Right kidney (tissue), 1 donor: ENCODE results near the gene LY9.

Experiments
- DNase-seq: peaks from one replicate; pipeline ENCODE4 v3.0.0-alpha.2; 2016

The LY9 gene

DNA sequence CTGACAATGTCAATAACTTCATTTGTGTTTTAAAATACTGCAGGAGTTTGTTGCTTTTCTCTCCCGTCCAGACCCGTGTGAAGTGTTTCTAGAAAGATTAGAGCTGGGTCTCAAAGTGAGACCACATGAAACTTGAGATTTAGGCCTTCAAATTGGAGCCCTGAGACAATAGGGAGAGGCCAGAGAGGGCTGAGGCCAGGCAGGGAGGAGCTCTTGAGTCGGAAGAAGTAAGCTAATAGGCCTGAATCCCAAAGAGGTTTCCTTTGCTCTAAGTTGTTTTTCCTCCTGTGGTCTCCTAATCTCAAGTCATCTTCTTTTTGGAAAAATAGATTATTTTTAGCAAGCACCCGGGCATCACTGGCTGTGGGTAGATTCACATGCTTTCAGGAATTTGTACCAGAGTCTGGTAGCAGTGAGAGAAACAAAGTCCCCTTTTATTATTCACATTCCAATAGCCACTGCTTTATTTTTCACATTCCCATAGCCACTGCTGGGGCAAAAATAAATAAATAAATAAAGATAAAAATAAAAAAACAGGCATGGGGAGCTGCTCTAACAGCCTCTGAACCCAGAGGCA lies 41.1 kb downstream of the LY9 start:
- no peak for DNase-seq

DNA sequence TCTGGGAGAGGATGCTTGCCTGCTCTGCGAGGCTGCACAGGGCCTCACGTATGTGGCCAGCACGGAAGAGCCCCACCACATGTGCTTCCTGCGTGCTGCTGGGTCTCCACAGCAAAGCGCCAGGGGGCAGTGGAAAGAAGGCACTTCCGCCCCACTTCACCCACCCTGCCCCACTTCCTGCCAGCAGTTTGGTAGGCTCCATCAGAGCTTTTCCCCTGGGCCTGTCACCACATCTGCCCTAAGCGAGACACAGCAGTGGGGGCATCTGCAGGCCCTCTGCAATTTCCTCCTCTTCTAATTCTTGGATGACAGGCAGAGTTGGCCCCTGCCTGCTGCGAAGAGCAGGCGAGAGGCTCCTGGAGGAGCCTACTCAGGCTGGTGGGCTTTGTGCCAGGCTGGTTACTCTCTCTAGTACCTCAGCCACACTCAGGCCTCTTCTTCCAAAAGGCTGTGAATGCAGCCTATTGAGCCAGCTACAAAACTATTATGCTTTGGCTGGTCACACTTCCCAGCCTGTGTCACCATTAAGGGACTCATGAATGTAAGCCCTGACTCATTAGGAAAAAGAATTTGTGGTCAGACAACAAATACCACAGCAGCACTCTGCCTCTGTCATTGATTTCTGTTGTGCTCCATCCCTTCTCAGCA lies 41.7 kb downstream of the LY9 start:
- no peak for DNase-seq

DNA sequence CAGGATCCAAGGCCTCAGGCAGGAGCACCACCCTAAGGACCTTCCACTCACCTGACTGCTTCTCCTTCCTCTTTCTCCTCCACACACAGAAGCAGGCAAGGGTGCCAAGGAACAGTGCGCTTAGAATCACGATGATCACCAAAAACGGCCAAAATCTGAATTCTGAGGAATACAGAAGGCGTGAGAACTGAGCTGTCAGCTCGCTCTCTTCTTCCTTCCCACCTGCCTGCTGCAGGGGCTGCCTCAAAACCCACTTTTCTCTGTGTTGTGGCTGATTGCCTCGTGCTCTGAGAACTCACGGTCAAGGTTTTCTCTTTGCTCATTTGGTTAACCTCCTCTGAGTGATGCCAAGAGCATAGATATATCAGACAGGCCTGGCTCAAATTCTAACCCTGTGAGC lies 42.9 kb downstream of the LY9 start:
- no peak for DNase-seq

DNA sequence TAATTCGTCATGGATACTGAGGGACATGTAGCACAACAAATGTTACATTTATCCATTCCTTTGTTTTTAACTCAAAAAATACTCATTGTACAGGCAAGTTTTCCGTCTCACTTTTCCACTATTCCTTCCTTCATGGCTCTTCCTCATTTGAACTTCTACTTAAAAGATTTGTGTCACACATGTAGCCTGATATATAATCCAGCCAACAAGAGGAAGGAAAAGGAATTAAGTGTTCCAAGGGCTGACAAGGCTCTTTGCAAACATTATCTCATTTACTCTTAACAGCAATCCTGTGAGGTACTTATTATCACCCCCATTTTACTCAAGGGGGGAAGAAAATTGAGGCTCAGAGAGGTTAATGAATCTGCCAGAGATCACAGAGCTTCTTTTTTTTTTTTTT lies 43.8 kb downstream of the LY9 start:
- DNase-seq: no peak

DNA sequence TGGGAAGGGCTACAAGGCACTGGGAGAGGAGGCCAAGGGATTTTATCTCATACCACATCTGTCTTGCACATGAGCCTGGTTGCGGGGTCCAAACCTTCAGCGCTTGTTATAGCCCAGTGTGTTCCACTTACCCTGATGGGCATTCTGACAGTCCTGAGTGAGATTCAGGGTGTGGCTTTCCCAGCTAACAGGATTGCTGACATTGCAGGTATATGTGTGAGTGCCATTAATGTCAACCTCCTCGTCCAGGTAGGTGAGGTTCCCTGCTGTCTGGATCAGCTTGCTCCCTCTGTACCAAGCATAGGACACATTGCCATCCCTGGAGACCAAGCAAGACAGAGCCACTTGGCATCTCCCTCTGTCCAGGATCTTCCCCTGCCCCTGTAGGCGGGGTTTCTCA lies 45.1 kb downstream of the LY9 start:
- DNase-seq: no peak

DNA sequence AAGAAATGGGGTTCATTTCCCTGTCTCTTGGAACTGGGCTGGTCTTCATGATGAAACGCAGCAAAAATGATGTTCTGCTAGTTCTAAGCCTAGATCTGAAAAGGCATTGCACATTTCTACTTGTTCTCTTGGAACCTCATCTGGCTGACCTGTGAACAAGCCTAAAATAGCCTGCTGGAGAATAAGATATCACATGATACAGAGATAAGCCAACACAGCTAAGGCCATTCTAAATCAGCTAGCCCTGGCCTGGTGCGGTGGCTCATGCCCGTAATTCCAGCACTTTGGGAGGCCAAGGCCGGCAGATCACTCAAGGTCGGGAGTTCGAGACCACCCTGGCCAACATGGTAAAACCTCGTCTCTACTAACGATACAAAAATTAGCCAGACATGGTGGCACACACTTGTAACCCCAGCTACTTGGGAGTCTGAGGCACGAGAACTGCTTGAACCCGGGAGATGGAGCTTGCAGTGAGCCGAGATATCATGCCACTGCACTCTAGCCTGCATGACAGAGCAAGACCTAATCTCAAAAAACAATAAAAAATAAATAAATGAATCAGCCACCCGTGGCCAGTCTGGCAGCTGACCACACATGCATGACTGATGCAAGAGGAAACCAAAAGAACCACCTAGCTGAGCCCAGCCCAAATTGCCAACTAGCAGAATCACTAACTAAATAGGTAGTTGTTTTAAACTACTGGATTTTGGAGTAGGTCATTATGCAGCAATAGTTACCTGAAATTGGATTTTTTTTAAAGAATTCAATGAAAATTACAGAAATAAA lies 48.7 kb downstream of the LY9 start:
- no peak for DNase-seq

DNA sequence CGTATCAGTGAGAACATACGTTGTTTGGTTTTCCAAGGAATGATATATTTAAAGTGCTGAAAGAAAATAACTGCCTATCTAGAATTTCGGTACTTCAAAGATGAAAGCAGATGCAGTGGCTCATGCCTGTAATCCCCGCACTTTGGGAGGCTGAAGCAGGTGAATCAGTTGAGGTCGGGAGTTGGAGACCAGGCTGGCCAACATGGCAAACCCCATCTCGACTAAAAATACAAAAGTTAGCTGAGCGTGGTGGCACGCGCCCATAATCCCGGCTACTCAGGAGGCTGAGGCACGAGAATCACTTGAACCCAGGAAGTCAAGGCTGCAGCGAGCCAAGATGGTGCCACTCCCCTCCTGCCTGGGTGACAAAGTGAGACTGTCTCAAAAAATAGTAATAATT lies 50.3 kb downstream of the LY9 start:
- DNase-seq: no peak

DNA sequence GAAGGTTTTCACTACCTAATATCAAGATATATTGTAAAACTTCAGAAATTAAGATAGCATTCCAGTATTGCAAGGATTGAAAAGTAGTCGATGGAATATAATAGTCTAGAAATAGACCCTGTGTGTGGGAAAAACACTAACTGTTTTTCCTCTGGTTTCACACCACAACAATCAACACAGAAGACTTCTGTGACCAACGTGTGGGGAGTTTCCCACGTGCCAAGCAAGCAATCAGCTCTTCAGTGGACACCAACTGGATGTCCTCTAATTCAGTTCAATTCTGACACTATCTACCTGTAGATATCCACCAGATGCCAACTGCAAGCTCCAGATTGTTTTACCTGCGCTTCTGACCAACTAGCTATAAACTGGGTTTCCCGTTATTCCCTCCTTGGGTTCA lies 54.6 kb downstream of the LY9 start:
- no peak for DNase-seq

DNA sequence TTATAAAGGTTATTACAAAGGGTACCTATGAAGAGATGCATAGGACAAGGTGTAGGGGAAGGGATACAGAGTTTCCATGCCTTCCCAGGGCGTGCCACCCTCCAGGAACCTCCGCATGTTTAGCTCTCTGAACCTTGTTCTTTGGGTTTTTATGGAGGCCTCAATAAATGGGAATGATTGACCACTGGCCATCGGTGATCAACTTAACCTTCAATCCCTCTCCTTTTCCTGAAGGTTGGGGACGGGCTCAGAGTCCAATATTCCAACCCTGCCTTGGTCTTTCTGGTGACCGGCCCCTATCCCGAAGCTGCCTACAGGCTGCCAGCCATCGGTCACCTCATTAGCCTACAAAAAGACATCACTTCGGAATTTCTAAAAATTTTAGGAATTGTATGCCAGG lies 55.0 kb downstream of the LY9 start:
- DNase-seq: no peak

DNA sequence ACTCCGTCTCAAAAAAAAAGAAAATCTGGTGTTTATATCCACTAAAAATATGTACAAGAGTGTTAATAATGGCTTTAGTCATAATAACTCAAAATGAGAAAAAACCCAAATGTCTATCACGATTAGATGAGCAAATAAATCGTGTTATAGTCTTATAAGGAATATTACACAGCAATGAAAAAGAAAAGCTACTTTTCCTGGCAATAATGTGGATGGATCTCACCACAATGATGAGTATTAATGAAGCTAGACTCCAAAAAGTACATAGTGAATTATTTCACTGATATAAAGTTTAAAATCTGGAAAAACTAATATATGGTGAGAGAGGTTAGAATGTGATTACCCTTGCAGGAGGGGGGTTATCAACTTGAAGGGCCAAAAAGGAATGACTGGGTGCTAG lies 57.0 kb downstream of the LY9 start:
- no peak for DNase-seq

DNA sequence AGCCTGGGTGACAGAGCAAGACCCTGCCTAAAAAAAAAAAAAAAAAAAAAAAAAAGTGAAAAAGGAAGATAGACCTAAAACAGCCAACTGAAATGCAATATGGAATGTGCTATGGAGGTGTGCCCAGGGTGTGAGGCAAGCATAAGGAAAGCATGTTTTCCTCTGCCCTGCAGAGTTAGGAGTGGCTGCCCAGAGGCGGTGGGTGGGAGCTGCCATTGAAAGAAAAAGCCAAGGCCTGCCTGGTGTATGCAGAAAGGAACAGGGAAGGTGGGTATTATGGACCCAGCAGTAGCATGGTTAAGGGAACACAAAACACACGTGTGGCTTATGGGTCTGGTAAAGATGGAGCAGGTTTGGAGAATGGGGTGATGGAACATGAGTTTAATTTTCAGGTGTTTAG lies 57.8 kb downstream of the LY9 start:
- DNase-seq: no peak

DNA sequence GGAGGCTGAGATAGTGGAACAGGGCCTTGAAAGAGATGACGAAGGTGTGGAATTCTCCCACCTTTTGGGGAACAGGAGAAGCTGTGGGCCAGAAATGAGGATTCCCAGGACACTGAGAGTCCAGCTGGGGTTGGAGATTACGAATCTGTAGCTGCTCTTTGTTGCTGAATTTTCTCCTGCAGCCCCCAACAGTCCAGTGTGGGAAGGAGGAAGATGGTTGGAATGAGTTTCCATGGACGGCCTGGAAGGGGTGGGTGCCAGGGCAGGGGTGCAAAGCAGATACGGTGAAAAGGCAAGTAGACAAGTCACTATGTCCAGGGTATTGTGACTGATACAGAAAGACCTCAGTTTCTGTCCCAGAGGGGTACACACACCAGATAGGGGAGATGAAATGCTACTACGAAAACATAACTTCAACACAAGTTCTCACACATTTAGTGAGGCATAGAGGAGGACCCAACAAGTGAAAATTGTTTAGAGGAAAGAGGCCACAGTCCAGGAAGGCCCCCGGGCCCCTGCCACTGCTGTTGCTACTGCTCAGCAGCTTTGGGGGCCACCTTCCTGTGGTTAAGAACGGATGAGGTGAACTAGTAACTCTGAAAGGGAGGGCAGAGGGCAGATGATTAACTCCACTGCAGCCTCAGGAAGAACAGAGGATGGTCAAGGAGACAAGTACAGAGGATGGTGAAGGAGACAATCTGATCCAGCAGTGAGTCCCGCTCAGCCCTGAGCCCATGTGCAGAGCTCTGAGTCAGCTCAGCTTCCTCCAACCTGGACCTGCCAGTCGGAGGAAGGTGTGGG lies 59.4 kb downstream of the LY9 start:
- DNase-seq: no peak

DNA sequence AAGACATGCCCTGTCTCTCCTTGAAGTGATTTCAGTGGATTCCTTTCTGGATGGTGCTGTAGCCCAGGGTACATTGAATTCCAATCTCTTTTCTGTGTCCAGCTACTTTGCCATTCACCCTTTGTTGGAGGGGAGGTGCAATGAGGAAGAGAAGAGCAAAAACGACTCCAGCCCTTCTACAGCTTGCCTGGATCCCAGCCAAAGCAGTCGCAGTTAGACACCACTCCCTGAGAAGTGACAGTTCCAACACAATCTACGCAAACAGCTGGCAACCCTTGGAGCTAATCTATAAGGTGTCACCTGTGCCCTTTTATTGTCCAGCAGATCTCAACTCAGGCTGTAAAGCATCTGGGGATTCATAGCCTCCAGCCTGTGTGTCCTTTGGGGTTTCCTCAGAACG lies 62.1 kb downstream of the LY9 start:
- no peak for DNase-seq

DNA sequence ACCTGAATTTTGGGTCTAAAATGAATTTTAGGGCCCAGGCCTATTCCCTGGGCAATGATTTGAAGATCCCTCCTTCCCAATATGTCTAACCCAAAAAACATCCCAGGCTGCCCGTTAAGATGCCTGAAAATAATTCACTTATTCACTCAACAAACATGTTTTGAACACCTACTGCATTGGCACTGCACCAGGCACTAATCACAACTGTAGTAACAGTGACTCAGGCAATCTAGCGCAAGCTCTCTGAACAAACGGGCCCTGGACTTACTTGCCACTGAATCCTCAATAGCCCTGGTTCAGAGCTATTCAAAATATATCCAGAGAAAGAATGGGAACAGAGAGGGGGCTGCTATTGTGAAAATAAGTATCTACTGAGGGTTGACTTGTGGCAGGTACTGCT lies 62.5 kb downstream of the LY9 start:
- no peak for DNase-seq

DNA sequence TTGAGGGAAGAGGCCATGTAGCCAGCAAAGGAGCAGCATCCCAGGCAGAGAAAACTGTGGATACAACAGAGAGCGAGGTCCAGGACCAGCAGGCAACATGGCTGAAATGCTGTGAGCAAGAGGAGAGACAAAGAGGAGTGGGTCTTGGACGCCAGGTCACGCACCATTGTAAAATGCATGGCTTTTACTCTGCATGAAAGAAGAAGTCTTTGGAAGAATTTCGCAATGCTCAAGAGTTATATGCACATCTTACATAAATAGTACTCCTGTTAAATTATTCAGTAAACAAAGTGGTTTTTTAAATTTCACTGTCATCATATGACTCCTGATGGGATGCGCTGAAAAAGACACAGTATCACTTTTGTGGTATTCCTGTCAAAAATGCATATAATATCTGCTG lies 63.2 kb downstream of the LY9 start:
- DNase-seq: no peak

DNA sequence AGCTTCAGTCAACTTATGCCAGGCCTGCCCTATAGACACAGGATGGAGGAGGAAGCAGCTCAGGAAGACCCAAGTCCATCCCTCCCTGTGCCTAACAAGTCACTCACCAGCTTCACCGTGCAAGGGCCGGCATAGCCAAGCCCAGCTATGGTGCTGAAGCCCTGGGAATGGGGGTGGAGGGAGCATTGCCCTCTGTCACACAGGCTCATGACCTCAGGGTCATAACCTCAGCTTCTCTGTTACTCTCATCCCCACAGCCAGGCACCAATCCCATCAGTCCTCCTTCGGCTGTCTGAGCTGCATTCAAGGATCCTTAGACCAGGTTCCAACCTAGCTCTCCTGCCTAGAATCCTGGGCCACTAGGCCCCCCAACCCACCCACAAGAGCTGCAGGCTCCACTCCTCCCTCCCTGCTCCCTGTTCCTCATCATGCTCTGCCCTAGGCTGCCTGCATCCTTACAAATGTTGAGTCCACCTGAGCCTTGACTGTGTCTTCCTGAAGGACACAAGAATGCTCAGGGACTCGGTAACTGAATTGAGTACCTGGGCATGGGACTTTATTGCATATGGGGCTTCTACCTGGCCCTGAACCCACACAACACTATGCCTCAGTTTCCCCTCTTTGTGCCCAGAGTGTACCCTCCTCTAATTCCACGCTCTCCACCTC lies 65.0 kb downstream of the LY9 start:
- DNase-seq: no peak

DNA sequence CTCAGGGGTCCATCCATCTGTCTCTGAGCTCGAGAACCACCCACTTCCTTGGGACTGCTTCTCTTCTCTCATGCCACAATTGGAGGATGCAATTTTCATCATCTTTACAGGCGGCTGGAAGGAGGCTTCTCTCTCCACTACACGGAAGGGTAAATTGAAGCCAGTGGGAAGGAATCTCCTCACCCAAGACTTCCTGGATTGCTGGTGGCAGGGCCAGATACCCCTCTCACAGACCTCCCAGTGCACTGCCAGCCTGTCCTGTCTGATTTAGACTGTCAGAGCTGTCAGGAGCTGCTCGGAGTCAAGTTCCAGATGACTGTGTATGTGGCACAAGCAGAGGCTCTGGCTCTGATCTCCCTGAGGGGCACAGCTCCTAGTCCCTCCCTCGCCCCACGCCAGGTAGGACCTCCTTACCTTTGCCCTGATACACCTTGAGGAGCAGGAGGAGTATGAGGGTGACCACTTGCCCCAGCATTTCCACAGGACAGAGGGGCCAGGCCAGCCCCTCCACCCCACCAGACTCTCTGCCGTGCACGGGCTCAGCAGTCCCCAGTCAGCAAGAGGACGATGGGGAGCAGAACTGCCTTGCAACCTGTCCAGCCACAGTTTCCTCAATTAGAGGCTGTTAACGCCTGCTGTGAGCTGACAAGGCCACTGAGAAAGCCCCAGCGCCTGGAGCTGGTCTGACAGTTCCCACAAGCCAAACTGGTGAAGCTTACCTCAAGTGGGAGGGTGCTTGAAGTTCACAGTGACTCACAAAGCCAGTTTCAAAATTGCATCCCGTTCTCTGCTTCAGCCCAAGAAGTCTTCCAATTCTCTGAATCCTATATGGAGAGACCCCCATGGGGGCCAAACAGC lies 66.5 kb downstream of the LY9 start, which contains the start of gene CD244:
CD244 (minus strand) TSS at position 685 of the 858 bp plus-strand sequence; CDS start at position 475, 210 bp downstream.
- DNase-seq: no peak

DNA sequence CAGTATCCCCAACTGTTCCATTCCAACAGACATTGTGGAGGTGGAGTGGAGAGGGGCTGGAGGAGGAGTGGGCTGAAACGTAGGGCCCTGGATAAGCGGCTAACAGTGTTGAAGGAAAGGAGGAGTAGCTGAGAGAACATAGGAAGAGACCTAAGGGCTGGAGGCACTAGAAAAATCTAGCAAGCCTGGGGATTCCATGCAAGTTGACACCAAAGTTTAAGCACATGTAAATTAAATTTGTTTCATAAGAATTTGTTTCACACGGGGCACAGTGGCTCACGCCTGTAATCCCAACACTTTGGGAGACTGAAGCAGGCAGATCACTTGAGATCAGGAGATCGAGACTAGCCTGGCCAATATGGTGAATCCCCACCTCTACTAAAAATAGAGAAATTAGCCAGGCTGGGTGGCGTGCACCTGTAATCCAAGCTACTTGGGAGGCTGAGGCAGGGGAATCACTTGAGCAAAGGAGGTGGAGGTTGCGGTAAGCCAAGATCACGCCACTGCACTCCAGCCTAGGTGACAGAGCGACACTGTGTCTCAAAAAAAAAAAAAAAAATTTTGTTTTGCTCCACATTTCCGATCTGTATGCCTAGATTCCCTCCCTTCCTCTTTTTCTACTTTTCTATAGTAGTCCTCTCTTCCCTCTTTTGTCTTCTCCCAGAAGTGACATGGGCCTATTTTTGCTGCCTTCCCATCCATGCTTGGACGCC lies 67.2 kb downstream of the LY9 start:
- no peak for DNase-seq

DNA sequence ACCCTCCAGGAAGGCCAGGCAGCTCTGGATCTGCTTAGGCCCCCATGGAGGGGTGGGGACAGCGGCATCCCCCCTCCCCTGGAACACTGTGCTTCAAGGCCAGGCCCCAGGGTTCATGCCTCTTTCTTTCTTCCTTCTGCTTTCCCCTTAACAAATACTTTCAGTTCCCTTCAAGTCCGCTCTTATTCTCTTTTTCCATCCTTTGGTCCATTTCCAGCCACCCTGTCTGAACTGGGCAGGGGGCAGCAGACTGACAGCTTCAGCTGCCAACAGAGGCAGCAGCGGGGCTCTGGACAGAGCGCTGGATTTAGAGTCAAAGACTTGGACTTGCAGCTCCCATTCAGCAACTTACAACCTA lies 67.8 kb downstream of the LY9 start:
- DNase-seq: no peak

DNA sequence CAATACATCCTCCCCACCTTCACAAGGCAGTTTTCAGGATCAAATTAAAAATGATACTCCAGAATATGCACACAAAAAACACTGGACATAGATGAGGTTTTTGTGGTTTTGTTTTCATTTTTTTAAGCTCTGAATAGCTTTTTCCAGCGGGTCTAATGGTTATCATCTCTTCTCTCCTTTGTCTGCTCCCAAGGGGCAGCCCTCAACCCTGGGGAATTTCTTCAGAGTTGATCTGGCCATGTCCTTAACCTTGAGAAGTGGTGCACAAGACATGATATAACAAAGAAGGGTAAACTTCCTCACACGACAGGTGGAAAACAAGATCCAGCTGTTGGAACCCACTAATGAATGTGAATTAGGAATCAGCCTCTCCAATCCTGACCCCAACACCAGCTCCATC lies 68.2 kb downstream of the LY9 start:
- no peak for DNase-seq

DNA sequence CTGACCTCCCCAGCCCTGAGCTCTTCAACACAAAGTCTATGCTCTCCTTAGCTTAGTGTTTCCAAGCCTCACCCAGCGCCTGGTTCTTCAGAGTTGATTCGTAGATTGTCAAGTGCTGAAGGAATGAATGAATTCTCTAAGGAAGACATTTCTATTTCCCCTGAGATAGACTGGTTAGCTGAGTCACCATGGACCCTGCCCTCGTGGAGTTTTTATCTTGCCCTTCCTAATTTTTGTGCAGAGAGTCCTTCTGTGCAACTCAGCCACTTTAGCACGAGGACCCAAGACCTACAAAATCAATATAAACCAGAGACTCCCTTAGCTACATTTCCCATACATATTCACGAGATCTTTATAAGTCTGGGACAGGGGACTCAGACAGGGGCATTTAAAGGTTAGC lies 69.4 kb downstream of the LY9 start:
- DNase-seq: no peak
